ENCODE data around the gene SERGEF.

Gene SERGEF

DNA sequence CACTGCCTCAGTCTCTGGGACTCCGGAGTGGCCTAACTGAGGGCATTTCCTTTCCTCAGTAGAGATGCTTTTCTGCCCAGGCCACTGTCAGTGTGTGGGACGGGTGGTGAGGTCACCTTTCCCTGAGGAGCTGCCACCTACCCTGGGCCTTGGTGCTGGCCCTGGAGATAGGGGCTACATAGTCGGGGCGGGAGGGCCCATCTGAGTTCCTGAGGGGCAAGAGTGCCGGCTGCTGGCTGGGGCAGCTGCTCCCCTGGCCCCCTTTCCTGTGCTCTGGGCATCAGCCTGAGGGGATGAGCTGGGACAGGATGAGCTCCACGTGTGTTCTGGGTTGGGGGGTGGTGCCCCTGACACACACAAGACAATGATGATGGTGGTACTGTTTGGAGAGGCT lies 272.9 kb downstream of the SERGEF start:
- H4K20me1 ChIP-seq (ENCODE audit: low read depth, low read length) = no peaks in the 10 kb centered on the region
- no peaks in the 10 kb centered on the region for H3K27me3 ChIP-seq (ENCODE audit: low read length)
- H3K36me3 ChIP-seq (ENCODE audit: low read length) = no peaks in the 10 kb centered on the region
- H3K4me3 ChIP-seq (ENCODE audit: insufficient read depth, low read length, poor library complexity, severe bottlenecking) = no peak overlapping the region
- H3K9ac ChIP-seq (ENCODE audit: low read length) = no peak overlapping the region
- H3K79me2 ChIP-seq (ENCODE audit: insufficient read depth, low read length) = no peaks in the 10 kb centered on the region
- no peaks in the 10 kb centered on the region for H3K9me2 ChIP-seq (replicated peaks; ENCODE audit: insufficient read depth, low read length)
- H2AFZ ChIP-seq (ENCODE audit: low read depth, low read length, severe bottlenecking) = no peak overlapping the region
- no peak overlapping the region for H3K27ac ChIP-seq (ENCODE audit: low read depth, low read length)
- TF ChIP-seq EZH2phosphoT487 (conservative IDR thresholded peaks at IDR 0.05; ENCODE audit: low read length) = no peak
- TF ChIP-seq, protein P1, sequence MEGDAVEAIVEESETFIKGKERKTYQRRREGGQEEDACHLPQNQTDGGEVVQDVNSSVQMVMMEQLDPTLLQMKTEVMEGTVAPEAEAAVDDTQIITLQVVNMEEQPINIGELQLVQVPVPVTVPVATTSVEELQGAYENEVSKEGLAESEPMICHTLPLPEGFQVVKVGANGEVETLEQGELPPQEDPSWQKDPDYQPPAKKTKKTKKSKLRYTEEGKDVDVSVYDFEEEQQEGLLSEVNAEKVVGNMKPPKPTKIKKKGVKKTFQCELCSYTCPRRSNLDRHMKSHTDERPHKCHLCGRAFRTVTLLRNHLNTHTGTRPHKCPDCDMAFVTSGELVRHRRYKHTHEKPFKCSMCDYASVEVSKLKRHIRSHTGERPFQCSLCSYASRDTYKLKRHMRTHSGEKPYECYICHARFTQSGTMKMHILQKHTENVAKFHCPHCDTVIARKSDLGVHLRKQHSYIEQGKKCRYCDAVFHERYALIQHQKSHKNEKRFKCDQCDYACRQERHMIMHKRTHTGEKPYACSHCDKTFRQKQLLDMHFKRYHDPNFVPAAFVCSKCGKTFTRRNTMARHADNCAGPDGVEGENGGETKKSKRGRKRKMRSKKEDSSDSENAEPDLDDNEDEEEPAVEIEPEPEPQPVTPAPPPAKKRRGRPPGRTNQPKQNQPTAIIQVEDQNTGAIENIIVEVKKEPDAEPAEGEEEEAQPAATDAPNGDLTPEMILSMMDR (IDR thresholded peaks at IDR 0.05; ENCODE audit: insufficient read depth, low read length, poor library complexity, severe bottlenecking) = no peak
- no peaks in the 10 kb centered on the region for H3F3A ChIP-seq (ENCODE audit: insufficient read depth)
- H3K4me2 ChIP-seq (ENCODE audit: low read depth, low read length, poor library complexity, severe bottlenecking) = no peak overlapping the region
- no peaks in the 10 kb centered on the region for H3K9me3 ChIP-seq (ENCODE audit: insufficient read depth, low read length)

DNA sequence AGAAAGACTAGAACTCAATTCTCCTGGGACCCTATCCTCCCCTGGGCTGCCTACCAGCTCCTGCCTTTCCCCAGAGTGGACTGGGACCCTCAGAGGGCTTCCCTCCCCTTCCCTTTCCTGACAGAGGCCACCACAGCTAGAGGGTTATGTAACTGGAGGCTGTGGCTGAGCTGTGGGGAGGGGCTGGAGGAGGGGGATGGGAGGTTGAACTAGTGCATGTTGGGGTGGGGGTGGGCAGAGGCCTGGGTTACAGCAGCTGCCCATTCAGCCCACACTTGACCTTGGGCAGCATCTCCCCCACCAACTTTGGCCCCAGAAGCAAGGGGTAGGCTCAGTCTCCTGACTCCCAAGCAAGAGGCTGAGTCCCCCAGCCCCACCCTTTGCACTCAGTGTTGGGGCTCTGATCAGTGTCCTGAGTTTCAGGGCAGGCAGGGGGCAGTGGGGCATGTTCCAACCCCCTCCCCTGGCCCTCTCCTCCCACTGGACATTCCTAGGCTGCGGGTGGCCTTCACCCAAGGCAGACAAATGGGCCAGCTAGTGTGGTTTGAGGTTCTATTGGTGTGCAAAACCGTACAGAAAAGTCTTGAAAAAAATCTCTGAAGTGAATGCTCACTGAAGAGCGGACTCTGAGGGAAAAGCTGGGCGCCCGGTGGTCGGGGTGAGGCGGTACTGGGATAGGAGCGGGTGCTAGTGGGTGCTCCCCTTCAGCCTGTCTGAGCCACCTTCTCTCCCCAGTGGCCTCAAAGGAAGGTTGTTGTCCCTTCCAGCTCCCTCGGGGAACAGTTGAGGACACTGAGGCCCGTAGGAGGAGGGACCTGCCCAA lies 274.5 kb downstream of the SERGEF start:
- Histone ChIP-seq H3K9ac (ENCODE audit: low read length) (no peak overlapping the region), H2AFZ (ENCODE audit: low read depth, low read length, severe bottlenecking) (no peak overlapping the region), H3K4me3 (ENCODE audit: insufficient read depth, low read length, poor library complexity, severe bottlenecking) (no peak overlapping the region), H3K4me2 (ENCODE audit: low read depth, low read length, poor library complexity, severe bottlenecking) (no peak overlapping the region), H3K27ac (ENCODE audit: low read depth, low read length) (no peak overlapping the region), H3K9me3 (ENCODE audit: insufficient read depth, low read length) (no peaks in the 10 kb centered on the region), H3K79me2 (ENCODE audit: insufficient read depth, low read length) (no peaks in the 10 kb centered on the region), H3K36me3 (ENCODE audit: low read length) (no peaks in the 10 kb centered on the region), H3K9me2 (replicated peaks; ENCODE audit: insufficient read depth, low read length) (no peaks in the 10 kb centered on the region), H3F3A (ENCODE audit: insufficient read depth) (no peaks in the 10 kb centered on the region), H4K20me1 (ENCODE audit: low read depth, low read length) (no peaks in the 10 kb centered on the region), H3K27me3 (ENCODE audit: low read length) (no peaks in the 10 kb centered on the region)
- TF ChIP-seq, protein P1 (IDR thresholded peaks at IDR 0.05; ENCODE audit: insufficient read depth, low read length, poor library complexity, severe bottlenecking) = no peak
- TF ChIP-seq EZH2phosphoT487 (conservative IDR thresholded peaks at IDR 0.05; ENCODE audit: low read length) = no peak
